Measurements from ENCODE around the gene ADGRE1. TPM values are rescaled to one million over a fixed set of nuclear protein-coding genes. Genes with fewer than 3 reads are reported as not detected.

ADGRE1 gene
- polyA plus RNA-seq, 2 donors, result 0.06 TPM; not detected in 1

Other genes with a start within 250 kb of the ADGRE1 start
- gene TNFSF14, start 217.4 kb upstream of the ADGRE1 start, polyA plus RNA-seq, result under 1 TPM; 0.49 to 0.98 TPM
- gene C3, start 166.9 kb upstream of the ADGRE1 start, polyA plus RNA-seq, result 100 to 1,000 TPM in 1 of 2 donors, 10 to 100 TPM in 1; 25.6 to 137 TPM
- 10 to 100 TPM; 55.8 to 93.8 TPM for gene GPR108, start 150.0 kb upstream of the ADGRE1 start, polyA plus RNA-seq
- gene TRIP10, start 147.9 kb upstream of the ADGRE1 start, polyA plus RNA-seq, result 100 to 1,000 TPM; 191 to 519 TPM
- 10 to 100 TPM; 29.6 to 48.7 TPM for gene SH2D3A, start 120.1 kb upstream of the ADGRE1 start, polyA plus RNA-seq
- gene VAV1, start 114.9 kb upstream of the ADGRE1 start, polyA plus RNA-seq, result 1 to 10 TPM; 1.3 to 8.4 TPM
- gene MBD3L2B, start 133.9 kb downstream of the ADGRE1 start, polyA plus RNA-seq, result not detected
- not detected for gene MBD3L5, start 143.0 kb downstream of the ADGRE1 start, polyA plus RNA-seq
- gene MBD3L4, start 152.6 kb downstream of the ADGRE1 start, polyA plus RNA-seq, result not detected
- not detected for gene MBD3L2, start 161.7 kb downstream of the ADGRE1 start, polyA plus RNA-seq
- not detected for gene MBD3L3, start 171.1 kb downstream of the ADGRE1 start, polyA plus RNA-seq
- 1 to 10 TPM; 1.7 to 2.4 TPM for gene ZNF557, start 182.1 kb downstream of the ADGRE1 start, polyA plus RNA-seq